Vagina (tissue), 2 donors: ENCODE data around the gene IMPG2. TPM values are rescaled to one million over a fixed set of nuclear protein-coding genes. Genes with fewer than 3 reads are reported as not detected.

ENCODE experiments used
- DNase-seq, 2 donors: peaks; one replicate each; pipeline ENCODE4 v3.0.0-alpha.2; 2017; ENCODE audit errors: extremely low spot score in 2 of 2
- H3K27ac ChIP-seq: fragments of 200-600 bp; sonication (generic); one replicate; pipeline ENCODE4 v1.5.1; 2019
- H3K27me3 ChIP-seq: fragments of 200-600 bp; sonication (generic); one replicate; pipeline ENCODE4 v1.5.1; 2019
- H3K36me3 ChIP-seq, 2 donors: fragments of 200-600 bp; sonication (generic); one replicate each; pipeline ENCODE4 v1.5.1; 2017 to 2019
- H3K4me1 ChIP-seq: fragments of 200-600 bp; sonication (generic); one replicate; pipeline ENCODE4 v1.5.1; 2019
- H3K4me3 ChIP-seq, 2 donors: fragments of 200-600 bp; sonication (generic); 1 replicate in 1 of 2; 2 replicates in 1 of 2; pipeline ENCODE4 v1.5.1; 2016 to 2019
- H3K9me3 ChIP-seq: fragments of 200-600 bp; sonication (generic); one replicate; pipeline ENCODE4 v1.5.1; 2019
- POLR2A ChIP-seq, 2 donors: fragments of 450-650 bp; IDR thresholded peaks; one replicate each; pipeline ENCODE4 v1.6.1; 2017; ENCODE audit warnings: antibody characterized with exemption in 2 of 2, mild to moderate bottlenecking in 2 of 2, moderate library complexity in 2 of 2
- POLR2AphosphoS5 ChIP-seq, 2 donors: sonication (generic); formaldehyde crosslinking; IDR thresholded peaks; one replicate each; pipeline ENCODE4 v1.9.0; 2017; ENCODE audit warnings: antibody characterized with exemption in 2 of 2, mild to moderate bottlenecking in 2 of 2, low read depth in 1 of 2; ENCODE audit not compliant: insufficient read depth in 1 of 2
- intact Hi-C: fragments of 100-400 bp; cut with DNase I; formaldehyde crosslinking; loops from one replicate; pipeline ENCODE4 v1.15.1; 2023
- total RNA-seq: library from RNA; depleted of rRNA; stranded (reverse); fragments of >200 nt; gene quantifications from one replicate; pipeline ENCODE4 v1.2.3, GENCODE V29; 2016
- TF ChIP-seq, protein P1 (sequence below), 3 experiments: fragments of 450-650 bp in 2 of 3; fragments of 200-600 bp in 1 of 3; sonication (generic) in 1 of 3; IDR thresholded peaks; one replicate each; pipeline ENCODE4 v1.5.1; 2017 to 2019; ENCODE audit warnings: antibody characterized with exemption in 3 of 3, mild to moderate bottlenecking in 2 of 3, moderate library complexity in 2 of 3

Gene IMPG2
- total RNA-seq, 1 donor from 2014 or later: 0.25 TPM

DNA sequence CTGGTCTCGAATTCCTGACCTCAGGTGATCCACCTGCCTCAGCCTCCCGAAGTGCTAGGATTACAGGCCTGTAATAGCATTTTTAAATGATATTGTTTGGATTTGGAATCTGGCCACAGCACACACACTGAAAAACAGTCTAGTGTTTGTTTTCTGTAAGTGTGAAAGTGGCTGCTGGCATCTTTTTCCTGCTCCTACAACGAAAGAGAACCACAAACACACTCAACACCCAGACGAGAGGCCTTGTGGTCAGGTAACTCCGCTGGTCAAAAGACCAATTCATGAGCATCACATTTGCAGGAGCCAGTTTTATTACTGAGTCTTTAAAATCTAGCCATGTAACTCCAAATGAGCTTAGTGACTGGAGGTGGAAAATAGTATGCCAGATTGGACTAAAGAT, 50.2 kb downstream of the IMPG2 start:
- DNase-seq: no peak

DNA sequence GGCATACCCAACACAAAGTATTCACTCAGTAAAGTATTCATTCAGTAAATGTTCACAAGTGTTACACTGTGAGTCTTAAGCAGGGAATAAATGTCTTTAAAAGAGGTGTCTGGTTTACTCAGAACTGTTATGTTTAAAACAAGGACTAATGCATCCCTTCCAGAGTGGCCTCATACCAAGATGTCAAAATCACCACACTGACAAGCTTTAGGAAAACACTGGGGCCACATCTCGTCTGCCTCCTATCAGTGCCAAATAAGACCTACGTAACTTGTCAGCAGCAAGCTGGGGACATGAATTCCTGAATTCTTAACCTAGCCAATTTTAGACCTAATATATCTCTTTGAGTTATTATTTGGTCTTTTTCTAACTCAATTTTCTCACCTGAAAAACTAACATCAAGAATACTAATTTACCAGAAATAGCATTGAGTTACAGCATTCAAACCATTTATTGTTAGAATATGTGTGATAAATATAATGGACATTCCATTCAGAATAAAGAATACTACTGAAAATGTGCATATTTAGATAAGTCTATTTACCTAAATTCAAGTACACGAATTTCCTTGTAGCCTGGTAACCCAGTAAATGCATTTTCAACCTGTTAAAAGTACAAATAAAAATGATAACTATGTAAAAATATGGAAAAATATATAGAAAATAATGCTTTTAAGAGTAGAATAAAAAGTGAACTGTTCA, 51.3 kb downstream of the IMPG2 start:
- no peaks in the 10 kb centered on the region for H3K27me3 ChIP-seq
- H3K4me1 ChIP-seq: no peaks in the 10 kb centered on the region
- intact Hi-C loops: no loop called here
- DNase-seq: no peak
- no peak overlapping the region for H3K4me3 ChIP-seq
- no peak overlapping the region for H3K27ac ChIP-seq
- TF ChIP-seq, protein P1, sequence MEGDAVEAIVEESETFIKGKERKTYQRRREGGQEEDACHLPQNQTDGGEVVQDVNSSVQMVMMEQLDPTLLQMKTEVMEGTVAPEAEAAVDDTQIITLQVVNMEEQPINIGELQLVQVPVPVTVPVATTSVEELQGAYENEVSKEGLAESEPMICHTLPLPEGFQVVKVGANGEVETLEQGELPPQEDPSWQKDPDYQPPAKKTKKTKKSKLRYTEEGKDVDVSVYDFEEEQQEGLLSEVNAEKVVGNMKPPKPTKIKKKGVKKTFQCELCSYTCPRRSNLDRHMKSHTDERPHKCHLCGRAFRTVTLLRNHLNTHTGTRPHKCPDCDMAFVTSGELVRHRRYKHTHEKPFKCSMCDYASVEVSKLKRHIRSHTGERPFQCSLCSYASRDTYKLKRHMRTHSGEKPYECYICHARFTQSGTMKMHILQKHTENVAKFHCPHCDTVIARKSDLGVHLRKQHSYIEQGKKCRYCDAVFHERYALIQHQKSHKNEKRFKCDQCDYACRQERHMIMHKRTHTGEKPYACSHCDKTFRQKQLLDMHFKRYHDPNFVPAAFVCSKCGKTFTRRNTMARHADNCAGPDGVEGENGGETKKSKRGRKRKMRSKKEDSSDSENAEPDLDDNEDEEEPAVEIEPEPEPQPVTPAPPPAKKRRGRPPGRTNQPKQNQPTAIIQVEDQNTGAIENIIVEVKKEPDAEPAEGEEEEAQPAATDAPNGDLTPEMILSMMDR (IDR thresholded peaks at IDR 0.05): no peak
- TF ChIP-seq POLR2A (IDR thresholded peaks at IDR 0.05) (no peak), POLR2AphosphoS5 (IDR thresholded peaks at IDR 0.05; ENCODE audit: insufficient read depth in 1 of 2, low read depth in 1 of 2) (no peak)
- no peaks in the 10 kb centered on the region for H3K36me3 ChIP-seq
- H3K9me3 ChIP-seq: no peaks in the 10 kb centered on the region

More for the DNA sequence above, 50.2 kb downstream of the IMPG2 start:
- H3K27me3 ChIP-seq: no peaks in the 10 kb centered on the region
- H3K27ac ChIP-seq: no peak overlapping the region
- intact Hi-C loops: no loop called here
- no peaks in the 10 kb centered on the region for H3K36me3 ChIP-seq
- TF ChIP-seq POLR2AphosphoS5 (IDR thresholded peaks at IDR 0.05; ENCODE audit: insufficient read depth in 1 of 2, low read depth in 1 of 2) (no peak), POLR2A (IDR thresholded peaks at IDR 0.05) (no peak)
- TF ChIP-seq, protein P1 (IDR thresholded peaks at IDR 0.05): no peak
- no peaks in the 10 kb centered on the region for H3K4me1 ChIP-seq
- no peaks in the 10 kb centered on the region for H3K9me3 ChIP-seq
- no peak overlapping the region for H3K4me3 ChIP-seq

DNA sequence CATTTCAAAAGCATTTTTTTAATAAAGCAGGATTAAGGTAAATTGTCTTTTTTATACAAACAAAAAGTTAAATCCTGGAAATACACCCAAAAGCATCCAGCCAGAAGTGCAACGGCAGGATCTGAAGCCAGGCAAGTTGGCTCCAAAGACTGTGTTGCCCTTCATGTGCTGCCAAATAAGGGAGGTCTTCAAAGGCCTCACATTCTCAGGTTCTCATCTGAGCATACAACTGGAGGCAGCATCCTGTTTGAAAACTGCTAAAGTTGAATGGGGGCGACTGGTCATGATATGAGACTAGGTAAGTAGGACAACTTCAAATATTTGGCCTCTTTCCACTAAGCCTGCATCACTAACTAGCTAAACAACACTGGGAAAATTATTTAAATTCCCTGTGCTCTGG, 52.2 kb downstream of the IMPG2 start:
- Histone ChIP-seq H3K27me3 (no peaks in the 10 kb centered on the region), H3K4me3 (no peak overlapping the region), H3K36me3 (no peaks in the 10 kb centered on the region), H3K4me1 (no peaks in the 10 kb centered on the region), H3K9me3 (no peaks in the 10 kb centered on the region), H3K27ac (no peak overlapping the region)
- intact Hi-C loops: no loop called here
- no peak for DNase-seq
- TF ChIP-seq POLR2AphosphoS5 (IDR thresholded peaks at IDR 0.05; ENCODE audit: insufficient read depth in 1 of 2, low read depth in 1 of 2) (no peak), POLR2A (IDR thresholded peaks at IDR 0.05) (no peak)
- TF ChIP-seq, protein P1 (IDR thresholded peaks at IDR 0.05): no peak

DNA sequence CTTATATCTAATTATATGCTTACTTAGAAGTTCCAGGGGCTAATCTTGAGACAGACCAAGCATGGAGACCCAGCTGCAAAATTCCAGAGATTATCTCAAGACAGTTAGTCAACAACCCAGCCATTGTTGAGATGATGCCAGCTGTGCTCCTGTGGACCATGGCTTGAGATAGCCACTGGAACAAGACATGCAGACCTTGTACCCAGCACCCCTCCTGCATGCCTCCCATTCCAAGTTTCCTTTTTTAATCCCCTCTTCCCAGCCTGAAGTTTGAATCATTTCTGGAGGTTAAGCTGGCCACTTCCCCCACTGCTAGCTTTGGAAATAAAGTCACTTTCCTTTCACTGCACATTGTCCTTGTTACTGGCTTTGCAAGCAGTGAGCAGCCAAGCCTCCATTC, 53.8 kb downstream of the IMPG2 start:
- Histone ChIP-seq H3K27ac (no peak overlapping the region), H3K36me3 (no peaks in the 10 kb centered on the region), H3K4me3 (no peak overlapping the region), H3K4me1 (no peaks in the 10 kb centered on the region), H3K9me3 (no peaks in the 10 kb centered on the region), H3K27me3 (no peaks in the 10 kb centered on the region)
- TF ChIP-seq, protein P1 (IDR thresholded peaks at IDR 0.05): no peak
- TF ChIP-seq POLR2A (IDR thresholded peaks at IDR 0.05) (no peak), POLR2AphosphoS5 (IDR thresholded peaks at IDR 0.05; ENCODE audit: insufficient read depth in 1 of 2, low read depth in 1 of 2) (no peak)
- no peak for DNase-seq
- intact Hi-C loops: no loop called here

DNA sequence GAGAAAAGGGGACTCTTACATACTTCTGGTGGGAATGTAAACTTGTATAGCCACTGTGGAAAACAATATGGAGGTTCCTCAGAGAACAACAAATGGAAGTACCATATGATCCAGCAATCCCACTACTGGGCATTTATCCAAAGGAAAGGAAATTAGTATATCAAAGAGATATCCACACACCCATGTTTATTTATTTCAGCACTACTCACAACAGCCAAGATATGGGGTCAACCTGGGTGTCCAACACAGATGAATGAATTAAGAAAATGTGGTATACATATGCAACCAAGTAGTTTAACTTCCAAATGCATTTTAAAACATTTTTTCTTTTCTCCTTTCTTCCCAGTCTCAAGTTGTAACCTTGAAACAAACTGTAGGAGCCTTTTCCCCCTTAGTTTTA, 54.3 kb downstream of the IMPG2 start:
- Histone ChIP-seq H3K36me3 (no peaks in the 10 kb centered on the region), H3K9me3 (no peaks in the 10 kb centered on the region), H3K4me3 (no peak overlapping the region), H3K27ac (no peak overlapping the region), H3K4me1 (no peaks in the 10 kb centered on the region), H3K27me3 (no peaks in the 10 kb centered on the region)
- no peak for DNase-seq
- TF ChIP-seq, protein P1 (IDR thresholded peaks at IDR 0.05): no peak
- TF ChIP-seq POLR2AphosphoS5 (IDR thresholded peaks at IDR 0.05; ENCODE audit: insufficient read depth in 1 of 2, low read depth in 1 of 2): no peak
- TF ChIP-seq POLR2A (IDR thresholded peaks at IDR 0.05): no peak
- intact Hi-C loops: no loop called here
